PFSK-1 (cell line): ENCODE results near the gene TIMP1.

Source experiments
- POLR2AphosphoS5 ChIP-seq: IDR thresholded peaks from 2 replicates; pipeline ENCODE4 v1.6.1; 2012; ENCODE audit warnings: low read depth, mild to moderate bottlenecking, control low read depth, low read length, moderate library complexity
- TAF1 ChIP-seq: IDR thresholded peaks from 2 replicates; pipeline ENCODE4 v1.6.1; 2012; ENCODE audit warnings: low read length, control low read depth, borderline replicate concordance; ENCODE audit not compliant: insufficient read depth

DNA sequence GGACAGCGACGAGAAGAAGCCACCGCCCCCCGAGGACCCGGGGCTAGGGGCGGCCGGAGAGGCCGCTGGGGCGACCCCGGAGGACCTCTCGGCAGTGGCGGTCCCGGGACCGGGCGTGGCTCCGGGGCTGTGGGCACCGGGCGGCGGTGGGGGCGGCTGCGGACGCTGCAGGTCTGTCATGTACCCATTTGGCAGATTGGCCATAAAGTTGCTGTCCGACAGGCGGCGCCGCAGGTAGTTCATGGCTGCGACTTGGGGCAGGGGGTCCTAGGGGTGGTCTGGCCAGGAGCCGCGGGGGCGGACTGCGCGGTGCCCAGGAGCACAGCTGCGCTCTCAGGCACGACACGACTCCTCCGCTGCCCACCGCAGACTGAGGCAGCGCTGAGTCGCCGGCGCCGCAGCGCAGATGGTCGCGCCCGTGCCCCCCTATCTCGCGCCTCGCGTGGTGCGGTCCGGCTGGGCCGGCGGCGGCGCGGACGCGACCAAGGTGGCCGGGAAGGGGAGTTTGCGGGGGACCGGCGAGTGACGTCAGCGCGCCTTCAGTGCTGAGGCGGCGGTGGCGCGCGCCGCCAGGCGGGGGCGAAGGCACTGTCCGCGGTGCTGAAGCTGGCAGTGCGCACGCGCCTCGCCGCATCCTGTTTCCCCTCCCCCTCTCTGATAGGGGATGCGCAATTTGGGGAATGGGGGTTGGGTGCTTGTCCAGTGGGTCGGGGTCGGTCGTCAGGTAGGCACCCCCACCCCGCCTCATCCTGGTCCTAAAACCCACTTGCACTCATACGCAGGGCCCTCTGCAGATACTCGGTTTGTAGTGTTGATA lies 37.5 kb downstream of the TIMP1 start, which contains the start of gene SYN1:
- TF ChIP-seq POLR2AphosphoS5 (no peak), TAF1 (0 out of 2 replicates have a peak, but pooled peaks have one; percentile 42)
